Stomach (tissue), 9 donors: ENCODE data around the gene HLCS. TPM values are rescaled to one million over a fixed set of nuclear protein-coding genes. Genes with fewer than 3 reads are reported as not detected.

ENCODE experiments used
- DNase-seq, 2 donors: peaks; one replicate each; pipeline versions ENCODE4 v3.0.0 to v3.0.0-alpha.2; 2013 to 2019
- H3K27ac ChIP-seq, 5 donors: fragments of 200-600 bp in 4 of 5; sonication (generic) in 4 of 5; one replicate each; pipeline ENCODE4 v1.5.1; 2013 to 2019; ENCODE audit warnings: mild to moderate bottlenecking in 1 of 5, moderate library complexity in 1 of 5
- H3K27me3 ChIP-seq, 3 donors: fragments of 200-600 bp; sonication (generic); one replicate each; pipeline ENCODE4 v1.5.1; 2017 to 2019; ENCODE audit warnings: mixed run types in 1 of 3
- H3K36me3 ChIP-seq, 4 donors: fragments of 200-600 bp; sonication (generic); 1 replicate in 3 of 4; 2 replicates in 1 of 4; pipeline ENCODE4 v1.5.1; 2016 to 2019
- H3K4me1 ChIP-seq, 4 donors: fragments of 200-600 bp; sonication (generic); one replicate each; pipeline ENCODE4 v1.5.1; 2016 to 2019
- H3K4me3 ChIP-seq, 4 donors: fragments of 200-600 bp; sonication (generic) in 3 of 4; one replicate each; pipeline ENCODE4 v1.5.1; 2016 to 2019; ENCODE audit warnings: mild to moderate bottlenecking in 1 of 4
- H3K9me3 ChIP-seq, 4 donors: fragments of 200-600 bp; sonication (generic); one replicate each; pipeline ENCODE4 v1.5.1; 2016 to 2019
- CTCF ChIP-seq, 7 experiments: fragments of 450-650 bp in 4 of 7; fragments of 200-600 bp in 3 of 7; sonication (generic) in 3 of 7; IDR thresholded peaks; one replicate each; pipeline ENCODE4 v1.5.1; 2016 to 2019; ENCODE audit warnings: antibody characterized with exemption in 7 of 7, control low read depth in 2 of 7, mild to moderate bottlenecking in 1 of 7
- EP300 ChIP-seq: sonication (generic); formaldehyde crosslinking; IDR thresholded peaks from one replicate; pipeline ENCODE4 v1.6.1; 2017; ENCODE audit warnings: antibody characterized with exemption
- POLR2A ChIP-seq, 4 donors: fragments of 450-650 bp; IDR thresholded peaks; one replicate each; pipeline ENCODE4 v1.6.1; 2016; ENCODE audit warnings: antibody characterized with exemption in 4 of 4, control low read depth in 2 of 4, mild to moderate bottlenecking in 1 of 4, moderate library complexity in 1 of 4
- POLR2AphosphoS5 ChIP-seq, 3 donors: sonication (generic); formaldehyde crosslinking; IDR thresholded peaks; one replicate each; pipeline ENCODE4 v1.6.1; 2016; ENCODE audit warnings: antibody characterized with exemption in 3 of 3
- WGBS, 5 donors: extraction: QIAGEN DNeasy Blood & Tissue Kit in 3 of 5; methylation state at CpG; one replicate each; pipeline versions ENCODE4 v1.1.5 to v1.1.7; 2013 to 2018; 5-methylcytosine and 5-hydroxymethylcytosine counted together
- intact Hi-C: fragments of 100-400 bp; cut with DNase I; formaldehyde crosslinking; loops from one replicate; pipeline ENCODE4 v1.15.1; 2023; ENCODE audit warnings: low total_unique reads
- polyA plus RNA-seq, 3 donors: library from polyadenylated mRNA; stranded (reverse); fragments of 200-250 nt; gene quantifications; one replicate each; pipeline ENCODE4 v1.2.3, GENCODE V29; 2013
- total RNA-seq, 5 donors: library from RNA; depleted of rRNA; stranded (reverse); fragments of >200 nt; gene quantifications; one replicate each; pipeline versions ENCODE4 v1.1.0 to v1.2.3, GENCODE V29; 2014 to 2016
- donor health status: healthy with polysubstance abuse.
- donor health status: Bipolar disorder and iron deficiency.
- donor health status: healthy.

Gene HLCS
- total and polyA plus RNA-seq, 8 donors: 2.3 to 35.1 (median 13.9) TPM

- Histone ChIP-seq H3K36me3 (no peaks in the 10 kb centered on the region), H3K27ac (peak overlapping the region in 3 of 5 donors; percentile 67 to 89 (median 88)), H3K4me3 (peak overlapping the region in 2 of 4 donors; percentile 34 to 69), H3K9me3 (no peaks in the 10 kb centered on the region), H3K27me3 (peaks cover 46 to 100% (median 88%) of the 10 kb centered on the region in 3 donors), H3K4me1 (peaks cover 43 to 71% (median 65%) of the 10 kb centered on the region in 4 donors)
- intact Hi-C loops: no loop called here
- DNase-seq: peak in 1 of 2 donors; percentile 54
- 32 to 58% (median 44%) methylated on average over 31 to 32 of the region's 32 CpGs for WGBS, 5 donors
- TF ChIP-seq EP300: no peak
Measured at GRCh38 chr21:36706951-36707762, 259.3 kb downstream of the HLCS start.

- H3K27me3 ChIP-seq: peaks cover 46 to 100% (median 95%) of the 10 kb centered on the region in 3 donors
- no peaks in the 10 kb centered on the region for H3K9me3 ChIP-seq
- H3K36me3 ChIP-seq: no peaks in the 10 kb centered on the region
- peak overlapping the region in 2 of 4 donors; percentile 34 to 69 for H3K4me3 ChIP-seq
- WGBS, 5 donors: 31 to 48% (median 38%) methylated on average over 13 of the region's 13 CpGs
- TF ChIP-seq POLR2A (IDR thresholded peaks at IDR 0.05) (no peak), CTCF (IDR thresholded peaks at IDR 0.05) (peak in 1 of 7 experiments; percentile 3)
- H3K4me1 ChIP-seq: peaks cover 46 to 76% (median 69%) of the 10 kb centered on the region in 4 donors
- intact Hi-C loops: no loop called here
- DNase-seq: no peak
- peak overlapping the region in 2 of 5 donors; percentile 88 to 89 for H3K27ac ChIP-seq
Measured at GRCh38 chr21:36706482-36706852, 260.0 kb downstream of the HLCS start.

GRCh38 chr21:36705679-36706481 lies 260.6 kb downstream of the HLCS start:
- peak overlapping the region; percentile 30 to 89 (median 48) for H3K27ac ChIP-seq
- no peak for TF ChIP-seq EP300
- peak in 4 of 7 experiments; percentile 20 to 60 (median 38) for TF ChIP-seq CTCF (IDR thresholded peaks at IDR 0.05)
- whole genome bisulfite sequencing, 5 donors: 31 to 46% (median 37%) methylated on average over 18 to 22 of the region's 22 CpGs
- H3K27me3 ChIP-seq: peaks cover 46 to 100% (median 100%) of the 10 kb centered on the region in 3 donors
- peaks cover 52 to 82% (median 75%) of the 10 kb centered on the region in 4 donors for H3K4me1 ChIP-seq
- intact Hi-C loops: no loop called here
- no peaks in the 10 kb centered on the region for H3K9me3 ChIP-seq
- H3K4me3 ChIP-seq: peak overlapping the region in 2 of 4 donors; percentile 54 to 69
- peak in 1 of 2 donors; percentile 53 for DNase-seq
- no peaks in the 10 kb centered on the region for H3K36me3 ChIP-seq

GRCh38 chr21:36704958-36705678 lies 261.4 kb downstream of the HLCS start:
- DNase-seq: peak in 1 of 2 donors; percentile 37
- WGBS, 5 donors: 26 to 47% (median 31%) methylated on average over 36 to 39 of the region's 39 CpGs

More at GRCh38 chr21:36704958-36705678, 261.4 kb downstream of the HLCS start:
- intact Hi-C loops: no loop called here
- peaks cover 57 to 83% (median 75%) of the 10 kb centered on the region in 4 donors for H3K4me1 ChIP-seq
- peaks cover 43 to 100% (median 100%) of the 10 kb centered on the region in 3 donors for H3K27me3 ChIP-seq
- TF ChIP-seq POLR2AphosphoS5 (IDR thresholded peaks at IDR 0.05): no peak
- no peak for TF ChIP-seq CTCF (IDR thresholded peaks at IDR 0.05)
- no peak for TF ChIP-seq POLR2A (IDR thresholded peaks at IDR 0.05)
- TF ChIP-seq EP300: no peak
- H3K36me3 ChIP-seq: no peaks in the 10 kb centered on the region
- peak overlapping the region; percentile 17 to 69 (median 44) for H3K4me3 ChIP-seq
- H3K27ac ChIP-seq: peak overlapping the region; percentile 30 to 89 (median 55)
- no peaks in the 10 kb centered on the region for H3K9me3 ChIP-seq
